ENCODE results near the gene RAB31.
"Not testable (repeated sequence)": the region's sequence is repeated elsewhere in the genome, so short reads cannot be mapped to it uniquely, and the experiment has no call there.

The RAB31 gene, protein sequence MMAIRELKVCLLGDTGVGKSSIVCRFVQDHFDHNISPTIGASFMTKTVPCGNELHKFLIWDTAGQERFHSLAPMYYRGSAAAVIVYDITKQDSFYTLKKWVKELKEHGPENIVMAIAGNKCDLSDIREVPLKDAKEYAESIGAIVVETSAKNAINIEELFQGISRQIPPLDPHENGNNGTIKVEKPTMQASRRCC

GRCh38 chr18:9708057-9708433 lies at the start of gene RAB31:
Gene RAB31 (plus strand): TSS chr18:9708301. CDS start chr18:9708406, 105 bp downstream.
- peak in 1 of 2 experiments; percentile 44 for DNase-seq

DNA sequence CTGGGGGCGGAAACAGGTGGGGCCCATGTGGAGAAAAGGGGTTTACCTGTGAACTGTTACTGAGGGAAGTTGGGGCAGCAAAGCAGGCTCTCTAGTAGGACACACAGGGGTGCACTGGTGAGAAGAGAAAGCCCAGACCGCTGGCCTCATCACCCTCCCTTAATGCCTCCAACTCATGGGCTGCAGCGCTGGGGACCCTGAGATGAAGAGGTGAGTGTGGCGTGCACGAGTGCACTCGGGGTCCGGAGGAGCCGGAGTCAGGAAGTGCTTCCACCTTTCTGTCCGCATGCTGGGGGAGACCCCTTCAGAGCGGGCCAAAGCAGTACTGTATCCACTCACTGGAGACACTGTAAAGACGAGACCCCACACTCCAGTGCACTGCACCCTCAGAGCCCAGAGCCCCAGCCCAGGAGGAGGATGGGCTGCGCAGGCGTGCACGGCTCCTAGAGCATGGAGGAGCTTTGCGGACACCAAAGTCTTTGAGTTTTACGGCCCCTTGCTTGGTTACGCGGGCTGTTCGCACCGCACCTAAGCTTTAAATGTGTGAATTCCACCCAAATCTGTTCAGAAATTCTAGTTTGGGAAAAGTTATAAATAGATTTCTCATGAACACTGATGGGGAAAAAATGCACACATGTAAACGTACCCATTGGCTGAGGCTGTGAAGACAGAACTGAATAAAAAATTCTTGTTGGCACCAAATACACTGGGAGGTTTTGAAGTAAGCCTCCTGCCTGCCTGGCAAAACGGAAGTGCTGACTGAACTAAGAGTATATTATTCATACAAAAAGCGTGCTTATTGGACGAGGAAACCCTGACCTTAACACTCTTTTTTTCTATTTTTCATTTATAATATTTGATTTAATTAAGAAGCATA lies 48.4 kb upstream of the RAB31 start:
- no peak for DNase-seq

DNA sequence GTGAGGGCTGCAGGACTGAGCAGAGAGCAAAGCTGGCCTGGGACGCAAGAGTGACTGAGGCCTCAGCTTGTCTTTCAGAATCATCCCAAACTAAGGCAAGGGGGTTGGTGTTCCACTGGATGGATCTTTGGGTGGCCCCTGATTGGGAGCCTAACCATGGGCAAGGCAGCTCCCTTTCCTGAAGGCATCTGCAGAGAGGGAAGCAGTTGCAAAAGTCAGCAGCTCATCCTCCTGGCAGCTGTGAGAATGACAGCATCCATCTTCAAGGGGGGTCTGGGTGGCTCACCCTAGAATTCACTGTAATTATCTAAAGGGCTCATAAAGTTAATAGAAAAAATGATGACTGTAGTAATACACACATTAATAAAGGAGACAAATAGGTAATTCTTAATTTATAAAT lies 46.5 kb upstream of the RAB31 start:
- peak in 1 of 2 experiments; percentile 2 for DNase-seq

GRCh38 chr18:9663377-9663776 lies 44.7 kb upstream of the RAB31 start:
- no peak for DNase-seq

DNA sequence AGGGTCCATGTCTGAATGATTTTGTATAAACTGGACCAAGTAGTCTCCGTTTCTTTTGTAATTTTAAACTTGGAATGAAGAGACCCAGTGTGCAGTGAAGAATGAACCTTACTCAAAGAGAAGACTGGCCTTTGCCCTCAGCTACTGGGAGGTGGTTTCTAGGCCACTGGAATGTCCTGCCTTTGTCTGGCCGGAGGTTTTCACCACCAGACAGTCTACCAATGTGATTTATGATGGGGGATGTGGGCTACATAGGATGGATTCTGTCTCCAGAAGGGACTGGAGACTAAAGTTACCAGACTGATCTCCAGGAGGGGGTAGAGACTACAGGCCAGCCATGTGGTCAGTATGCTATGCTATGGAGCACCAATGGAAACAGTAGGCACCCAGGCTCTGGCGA lies 42.8 kb upstream of the RAB31 start:
- no peak for DNase-seq

- no peak for DNase-seq
These were observed 41.6 kb upstream of the RAB31 start for GRCh38 chr18:9666548-9666947.

- DNase-seq = no peak
These were observed 39.1 kb upstream of the RAB31 start for GRCh38 chr18:9669016-9669415.

DNA sequence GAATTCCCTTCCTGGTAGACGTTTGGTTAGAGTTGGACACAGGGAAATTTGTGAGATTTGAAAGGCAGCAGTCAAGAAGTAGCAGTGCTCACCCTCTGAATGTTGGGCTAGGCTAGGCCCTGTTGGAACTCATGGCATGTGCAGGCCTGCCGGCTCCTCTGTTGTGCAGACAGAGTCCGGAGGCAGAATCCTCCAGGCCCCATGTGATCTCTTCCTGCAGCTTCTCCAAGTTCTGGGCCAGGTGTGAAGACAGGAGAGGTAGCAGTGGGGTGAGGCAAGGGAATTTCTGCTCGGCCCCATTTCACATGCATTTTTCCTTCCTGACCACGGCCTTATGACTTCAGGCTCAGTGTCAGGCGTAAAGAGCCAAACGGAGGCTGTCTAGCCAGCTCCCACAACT lies 36.9 kb upstream of the RAB31 start:
- no peak for DNase-seq

DNA sequence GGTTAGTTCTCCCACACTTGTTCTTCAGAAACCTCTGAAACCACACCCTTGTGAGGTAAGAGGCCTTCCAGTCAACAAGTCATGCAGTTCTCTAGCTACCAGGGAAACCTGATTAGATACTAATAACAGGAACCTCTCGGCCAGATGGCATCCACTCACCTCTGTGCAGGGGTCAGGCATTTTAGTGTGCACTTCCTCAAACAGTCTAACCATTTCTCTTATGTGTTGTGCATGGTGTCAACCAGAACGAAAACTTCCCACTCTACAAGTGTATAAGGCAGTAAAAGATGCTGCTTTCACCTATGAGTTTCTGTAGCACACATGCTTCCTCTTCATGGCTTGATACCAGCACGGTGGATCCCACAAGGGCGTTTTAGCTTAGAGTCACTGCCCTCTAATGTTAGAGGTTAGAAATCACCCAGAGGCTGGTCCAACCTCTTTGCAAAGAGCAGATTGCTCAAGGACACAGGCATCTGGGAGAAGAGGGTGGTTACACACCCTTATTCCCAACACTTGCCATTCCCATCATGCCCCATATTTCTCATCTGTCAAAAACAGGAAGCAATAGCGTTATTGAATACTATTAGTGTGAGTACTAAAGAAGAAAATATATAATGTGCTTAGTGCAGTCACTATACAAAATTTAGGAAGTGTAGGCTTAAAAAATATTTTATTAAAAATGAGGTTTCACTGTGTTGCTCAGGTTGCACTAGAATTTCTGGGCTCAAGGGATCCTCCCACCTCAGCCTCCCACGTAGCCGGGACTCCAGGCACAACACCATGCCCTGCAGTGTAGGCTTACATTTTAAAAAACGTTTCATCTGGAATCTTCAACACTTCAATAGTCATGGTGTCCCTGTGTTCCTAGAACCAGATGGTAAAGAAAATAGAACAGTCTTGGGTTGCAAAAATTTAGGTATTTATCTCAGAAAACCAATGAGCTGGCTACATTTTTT lies 34.5 kb upstream of the RAB31 start:
- DNase-seq = peak; percentile 1 to 15

DNA sequence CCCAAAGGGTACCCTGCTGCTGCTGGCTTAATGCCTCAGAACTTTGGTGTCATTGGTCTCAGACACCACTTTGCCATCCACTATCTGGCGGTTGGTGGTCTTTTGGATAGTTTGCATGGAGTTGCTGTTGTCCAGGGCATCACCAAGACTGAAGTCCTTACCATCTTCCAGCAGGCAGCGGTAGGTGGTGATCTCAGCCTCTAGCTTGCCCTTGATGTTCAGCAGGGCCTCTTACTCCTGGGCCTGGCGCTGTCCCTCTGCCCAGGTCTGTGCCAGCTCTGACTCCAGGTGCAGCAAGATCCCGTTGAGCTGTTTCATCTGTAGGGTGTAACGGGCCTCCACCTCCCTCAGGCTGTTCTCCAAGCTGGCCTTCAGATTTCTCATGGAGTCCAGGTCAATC lies 29.9 kb upstream of the RAB31 start:
- not testable (repeated sequence) for DNase-seq

- no peak for DNase-seq
These were observed 29.0 kb upstream of the RAB31 start for GRCh38 chr18:9679125-9679524.

- DNase-seq = no peak
These were observed 26.9 kb upstream of the RAB31 start for GRCh38 chr18:9681217-9681616.

- no peak for DNase-seq
These were observed 25.5 kb upstream of the RAB31 start for GRCh38 chr18:9682572-9682971.

- DNase-seq = no peak
These were observed 24.4 kb upstream of the RAB31 start for GRCh38 chr18:9683418-9684396.

DNA sequence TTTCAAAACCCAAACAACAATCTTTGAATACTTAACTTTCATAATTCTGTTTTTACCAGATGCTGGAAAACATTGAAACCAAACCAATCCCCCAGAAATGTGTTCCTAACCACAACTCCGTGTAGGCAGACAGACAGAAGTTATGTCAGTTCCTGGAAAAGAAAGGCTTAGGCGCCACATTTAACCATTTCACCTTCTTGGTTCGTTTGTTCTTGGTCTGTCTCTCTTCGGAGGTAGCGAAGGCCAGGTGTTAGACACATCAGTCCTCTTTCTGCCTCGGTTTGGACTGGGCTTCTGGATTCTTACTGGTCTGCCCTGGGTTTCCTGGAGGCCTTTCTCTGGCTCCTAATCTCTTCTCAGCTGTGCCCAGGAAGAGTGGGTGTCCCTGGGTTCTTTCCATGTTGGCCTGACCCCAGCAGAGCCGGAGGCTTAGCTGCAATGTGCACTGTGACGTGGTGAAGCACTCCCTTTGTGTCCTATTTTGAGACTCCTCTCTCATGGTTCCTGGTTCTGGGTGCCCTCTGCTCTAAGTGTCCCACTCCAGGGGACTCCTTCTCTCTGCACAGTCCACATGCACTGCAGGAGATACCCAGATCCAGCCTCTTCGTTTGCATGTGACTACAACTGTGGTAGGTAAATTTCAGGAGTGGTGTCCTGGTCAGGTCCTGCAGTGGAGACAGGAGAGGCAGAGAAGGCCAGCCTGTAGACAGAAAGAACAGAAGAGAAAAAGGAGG lies 23.1 kb upstream of the RAB31 start:
- DNase-seq = no peak

DNA sequence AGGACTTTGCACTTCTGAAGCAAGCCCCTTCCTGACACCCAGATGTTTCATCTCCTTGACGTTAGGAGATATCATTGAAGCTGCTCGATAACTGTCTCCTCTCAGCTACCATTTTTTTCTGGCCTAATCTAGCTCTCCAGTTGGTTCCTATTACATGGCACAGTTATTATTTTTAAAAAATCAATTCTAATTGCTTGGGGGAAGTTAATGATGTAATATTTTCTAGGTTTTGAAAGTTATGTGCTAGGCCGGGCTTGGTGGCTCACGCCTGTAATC lies 22.5 kb upstream of the RAB31 start:
- no peak for DNase-seq

- no peak for DNase-seq
These were observed 19.9 kb upstream of the RAB31 start for GRCh38 chr18:9688036-9688741.

DNA sequence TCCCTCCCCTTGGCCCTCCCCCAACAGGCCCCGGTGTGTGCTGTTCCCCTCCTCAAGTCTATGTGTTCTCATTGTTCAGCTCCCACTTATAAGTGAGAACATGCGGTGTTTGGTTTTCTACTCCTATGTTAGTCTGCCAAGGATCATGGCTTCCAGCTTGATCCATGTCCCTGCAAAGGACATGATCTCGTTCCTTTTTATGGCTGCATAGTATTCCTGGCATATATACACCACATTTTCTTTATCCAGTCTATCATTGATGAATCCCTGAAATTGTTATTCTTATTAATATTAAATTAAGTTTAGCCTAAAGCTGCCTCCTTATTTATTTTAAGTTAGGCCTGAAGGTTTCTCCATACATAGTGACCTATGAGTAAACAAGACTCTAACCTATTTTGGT lies 18.8 kb upstream of the RAB31 start:
- DNase-seq = no peak

GRCh38 chr18:9690418-9691188 lies 17.5 kb upstream of the RAB31 start:
- DNase-seq = no peak

DNA sequence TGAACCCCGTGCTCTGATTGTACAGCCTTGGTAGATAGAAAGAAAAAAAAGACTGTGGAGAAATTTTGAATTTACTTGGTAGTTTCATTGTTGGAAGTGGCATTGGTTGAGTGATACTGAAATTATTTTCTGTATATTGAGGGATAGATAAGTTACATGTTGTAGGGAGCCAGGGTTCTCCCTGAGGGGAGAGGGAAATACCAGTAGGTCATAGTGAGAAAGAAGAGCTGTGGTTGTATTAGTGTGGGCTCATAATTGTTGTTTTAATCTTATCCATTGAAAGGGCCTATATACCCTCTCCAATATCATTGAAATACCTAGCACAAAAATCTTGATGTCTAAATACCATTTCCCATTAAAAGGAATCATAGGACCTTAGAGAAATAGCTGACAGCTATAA lies 16.9 kb upstream of the RAB31 start:
- DNase-seq = no peak
